HG03280 (cell line): Measurements from ENCODE around the gene NFATC2.

Experiments used
- ATAC-seq: cut with Tn5 transposase; IDR thresholded peaks from one replicate; pipeline ENCODE4 v1.9.1; 2021; ENCODE audit warnings: mild to moderate bottlenecking, moderate library complexity; ENCODE audit not compliant: unreplicated experiment

The NFATC2 gene

DNA sequence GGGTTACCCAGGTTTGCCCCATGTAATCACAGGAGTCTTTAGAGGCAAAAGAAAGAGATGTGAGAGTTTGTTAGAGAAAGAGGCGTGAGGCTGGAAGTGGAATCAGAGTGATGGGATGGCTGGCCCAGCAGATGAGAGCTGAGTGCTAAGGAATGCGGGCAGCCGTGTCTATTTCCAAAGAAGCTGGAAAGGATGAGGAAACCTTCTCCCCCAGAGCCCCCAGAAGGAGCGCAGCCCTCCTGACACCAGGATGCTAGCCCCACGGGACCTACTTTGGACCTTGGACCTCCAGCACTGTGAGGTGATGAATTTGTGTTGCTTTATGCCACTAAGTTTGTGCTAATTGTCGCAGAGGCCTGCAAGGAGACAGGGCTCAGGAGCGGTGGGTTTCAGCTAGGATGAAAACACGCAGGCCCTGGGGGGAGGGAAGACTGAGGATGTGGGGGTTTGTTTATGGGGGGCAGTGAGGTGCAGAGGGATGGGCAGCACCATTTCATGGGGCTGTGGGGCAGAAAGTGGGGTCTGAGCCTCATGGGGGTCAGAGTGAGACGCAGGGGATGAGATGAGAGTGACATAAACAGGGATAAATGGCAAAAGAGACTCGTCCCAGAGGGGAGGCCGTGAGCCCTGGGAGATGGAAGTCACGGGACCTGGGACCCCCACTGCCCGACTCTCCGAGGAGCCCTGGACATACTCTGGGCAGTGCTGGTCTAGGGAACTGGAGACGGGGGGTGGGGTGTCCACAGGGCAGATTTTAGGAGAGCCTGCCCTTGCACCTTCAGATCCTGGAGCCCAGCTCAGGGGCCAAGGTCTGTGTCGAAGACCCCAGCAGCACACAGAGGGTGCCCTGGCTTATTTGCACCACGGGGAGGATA is 160.2 kb downstream of the NFATC2 start:
- no peak for ATAC-seq

DNA sequence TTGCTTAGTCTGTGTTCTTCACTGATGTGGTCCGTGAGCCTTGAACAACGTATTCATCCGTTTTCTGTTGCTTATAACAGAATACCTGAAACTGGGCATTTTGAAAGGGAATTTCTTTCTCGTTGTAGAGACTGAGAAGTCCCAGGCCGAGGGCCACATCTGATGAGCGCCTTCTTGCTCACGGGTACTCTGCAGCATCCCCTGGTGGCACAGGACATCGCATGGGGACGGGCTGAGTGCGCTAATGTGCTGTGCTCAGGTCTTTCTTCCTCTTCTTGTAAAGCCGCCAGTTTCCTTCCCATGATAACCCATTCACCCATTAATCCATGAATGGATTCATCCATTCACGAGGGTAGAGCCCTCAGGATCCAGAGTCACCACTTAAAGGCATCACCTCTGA is 161.0 kb downstream of the NFATC2 start:
- ATAC-seq = no peak

DNA sequence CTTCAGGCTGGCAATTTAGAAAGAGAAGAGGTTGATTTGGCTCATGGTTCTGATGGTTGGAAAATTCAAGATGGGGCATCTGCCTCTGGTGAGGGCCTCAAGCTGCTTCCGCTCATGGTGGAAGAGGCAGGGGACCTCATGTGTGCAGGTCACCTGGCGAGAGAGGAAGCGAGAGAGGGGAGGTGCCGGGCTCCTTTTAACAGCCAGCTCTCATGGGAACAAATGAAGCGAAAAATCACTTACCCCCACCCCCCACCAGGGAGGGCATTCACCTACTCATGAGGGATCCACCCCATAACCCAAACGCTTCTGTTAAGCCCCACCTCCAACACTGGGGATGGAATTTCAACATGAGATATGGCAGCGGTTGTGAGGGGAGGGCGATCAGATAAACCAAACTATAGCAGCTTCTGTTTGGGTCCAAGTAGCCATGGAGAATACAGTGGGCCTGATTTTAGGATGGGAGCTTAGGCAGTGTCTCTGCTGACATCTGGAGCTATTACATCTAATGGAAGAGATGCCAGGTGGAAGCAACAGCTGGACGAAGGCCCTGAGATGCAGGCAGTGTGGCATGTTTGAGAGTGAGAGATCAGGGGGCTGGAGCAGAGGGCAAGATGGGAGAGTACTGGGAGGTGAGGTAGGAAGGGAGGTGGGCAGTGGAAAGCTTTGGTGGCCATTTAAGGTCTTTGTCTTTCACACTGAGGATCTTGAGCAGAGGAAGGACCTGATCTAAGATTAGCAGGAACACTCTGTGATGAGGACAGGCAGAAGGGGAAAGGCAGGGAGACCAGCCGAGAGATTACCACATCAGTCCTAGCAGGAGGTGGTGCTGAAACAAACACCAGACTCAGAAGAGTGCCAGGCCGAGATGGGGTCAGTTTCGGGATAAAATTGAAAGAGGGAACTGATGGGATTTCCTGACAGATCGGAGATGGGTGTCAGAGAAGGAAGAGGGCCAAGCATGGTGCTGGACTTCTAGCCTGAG is 161.8 kb downstream of the NFATC2 start:
- no peak for ATAC-seq

DNA sequence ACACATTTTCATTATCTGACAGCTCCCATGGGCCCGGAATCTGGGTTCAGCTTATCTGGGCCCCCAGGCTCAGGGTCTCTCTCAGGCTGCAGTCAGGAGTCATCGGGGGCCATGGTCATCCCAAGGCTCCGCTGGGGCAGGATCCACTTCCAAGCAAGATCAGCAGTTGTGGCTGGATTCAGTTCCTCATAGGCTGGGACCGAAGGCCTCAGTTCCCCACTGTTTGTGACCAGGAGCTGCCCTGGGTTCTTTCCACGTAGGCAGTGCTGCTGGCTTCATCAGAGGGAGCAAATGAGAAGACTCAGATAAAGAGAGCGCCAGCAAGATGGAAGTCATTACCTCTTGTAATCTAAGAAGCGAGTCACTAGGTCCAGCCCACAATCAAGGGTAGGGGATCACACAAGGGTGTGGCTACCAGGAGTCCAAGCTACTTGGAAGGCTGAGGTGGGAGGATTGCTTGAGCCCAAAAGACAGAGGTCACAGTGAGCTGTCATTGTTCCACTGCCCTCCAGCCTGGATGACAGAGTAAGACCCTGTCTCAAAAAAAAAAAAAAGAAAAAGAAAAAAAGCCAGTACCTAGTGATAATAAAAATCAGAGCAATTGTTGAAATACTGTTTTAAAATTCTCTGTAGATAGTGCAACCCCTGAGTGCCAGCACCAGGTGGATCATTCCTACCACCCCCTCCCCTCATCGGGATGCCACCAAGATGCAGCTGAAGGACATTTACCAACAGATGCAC is 162.7 kb downstream of the NFATC2 start:
- no peak for ATAC-seq

DNA sequence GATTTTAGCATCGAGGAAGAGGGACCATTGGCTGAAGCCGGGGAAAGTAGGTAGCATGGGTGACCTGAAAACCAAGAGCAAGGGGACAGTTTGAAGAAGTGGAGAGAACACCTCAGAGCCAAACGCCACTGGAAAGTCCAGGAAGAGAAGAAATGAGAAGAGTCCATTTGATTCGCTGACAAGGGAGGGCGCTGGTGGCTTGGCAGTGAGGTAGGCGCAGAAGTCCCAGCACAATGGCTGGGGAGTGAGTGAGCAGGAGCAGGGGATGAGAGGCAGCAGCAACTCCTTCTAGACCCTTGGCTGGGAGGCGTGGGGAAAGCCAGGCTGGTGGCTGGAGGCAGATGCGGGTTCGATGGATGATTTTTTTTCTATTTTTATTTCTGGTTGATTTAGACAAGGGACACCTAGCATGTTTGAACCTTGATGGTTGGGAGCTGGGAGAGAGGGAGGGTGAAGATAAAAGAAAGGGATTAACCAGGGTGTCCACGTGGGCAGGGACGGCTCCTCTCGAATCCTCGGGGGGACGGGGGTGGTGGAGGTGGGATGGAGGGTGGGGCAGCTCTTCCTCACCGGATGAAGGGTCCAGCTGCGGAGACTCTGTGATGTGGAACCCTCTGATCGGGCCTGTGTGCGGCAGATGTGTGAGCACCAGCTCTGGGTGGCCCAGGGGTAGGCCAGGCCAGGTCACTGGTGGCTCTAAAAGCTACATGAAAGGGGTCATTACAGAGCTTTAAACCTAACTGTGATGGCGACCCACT is 164.2 kb downstream of the NFATC2 start:
- ATAC-seq = no peak

DNA sequence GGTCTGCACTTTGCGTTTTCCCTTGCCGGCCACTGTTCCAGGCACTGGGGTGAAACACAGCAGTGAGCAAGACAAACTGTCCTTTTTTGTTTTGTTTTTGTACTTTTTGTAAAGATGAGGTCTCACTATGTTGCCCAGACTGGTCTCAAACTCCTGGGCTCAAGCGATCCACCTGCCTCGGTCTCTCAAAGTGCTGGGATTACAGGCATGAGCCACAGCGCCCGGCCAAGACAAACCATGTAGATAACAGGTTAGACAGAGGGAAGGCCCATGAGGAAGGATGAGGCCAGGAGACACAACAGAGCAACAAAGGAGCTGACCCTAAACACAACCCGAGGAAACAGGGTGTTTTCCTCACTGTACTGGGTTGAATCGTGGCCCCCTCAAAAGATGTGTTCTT is 165.4 kb downstream of the NFATC2 start:
- ATAC-seq = no peak

DNA sequence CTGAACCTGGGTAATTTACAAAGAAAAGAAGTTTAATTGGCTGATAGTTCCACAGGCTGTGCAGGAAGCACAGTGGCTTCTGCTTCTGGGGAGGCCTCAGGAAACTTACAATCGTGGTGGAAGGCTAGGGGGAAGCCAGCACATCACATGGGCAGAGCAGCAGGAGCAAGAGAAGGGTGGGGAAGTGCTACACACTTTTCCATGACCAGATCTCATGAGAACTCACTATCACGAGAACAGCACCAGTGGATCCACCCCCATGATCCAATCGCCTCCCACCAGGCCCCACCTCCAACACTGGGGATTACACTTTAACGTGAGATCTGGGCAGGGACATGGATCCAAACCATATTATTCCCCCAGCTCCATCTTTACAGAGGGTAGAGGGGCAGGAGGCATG is 166.4 kb downstream of the NFATC2 start:
- ATAC-seq = no peak

DNA sequence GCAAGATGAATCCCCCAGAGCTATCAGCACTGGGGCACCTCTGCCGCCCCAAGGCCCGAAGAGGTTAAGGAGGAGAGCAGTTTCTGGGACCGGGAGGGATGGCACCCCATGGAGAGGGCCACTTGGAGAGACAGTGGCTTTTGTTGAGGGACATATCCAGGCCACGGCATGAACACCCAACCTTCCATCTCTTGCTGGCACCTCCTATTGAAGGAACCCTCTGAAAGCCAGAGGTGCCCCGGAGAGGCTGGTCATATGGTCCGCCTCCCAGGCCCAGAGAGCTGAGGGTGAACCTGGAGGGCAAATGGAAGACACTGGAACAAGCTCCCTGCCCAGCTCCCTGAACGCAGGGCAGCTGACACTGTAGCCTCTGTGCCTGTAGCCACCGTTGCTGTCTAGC is 167.0 kb downstream of the NFATC2 start:
- no peak for ATAC-seq

DNA sequence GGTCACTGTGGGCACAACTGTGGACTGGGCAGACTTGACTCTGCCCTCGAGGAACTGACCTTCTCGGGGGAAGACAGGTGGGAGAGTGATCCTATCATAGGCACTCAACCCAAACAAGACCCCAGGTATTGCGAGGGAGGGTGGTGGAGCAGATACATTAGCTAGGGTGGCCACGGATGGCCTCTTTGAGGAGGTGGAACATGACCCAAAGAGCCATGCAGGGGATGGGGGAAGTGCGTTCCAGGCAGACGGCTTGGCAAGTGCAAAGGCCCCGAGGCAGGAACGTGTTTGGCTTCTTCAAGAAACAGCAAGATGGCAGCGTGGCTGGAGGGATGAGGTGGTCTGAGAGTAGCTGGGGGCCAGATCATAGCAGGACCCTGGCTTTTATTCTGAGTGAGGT is 167.6 kb downstream of the NFATC2 start:
- no peak for ATAC-seq

DNA sequence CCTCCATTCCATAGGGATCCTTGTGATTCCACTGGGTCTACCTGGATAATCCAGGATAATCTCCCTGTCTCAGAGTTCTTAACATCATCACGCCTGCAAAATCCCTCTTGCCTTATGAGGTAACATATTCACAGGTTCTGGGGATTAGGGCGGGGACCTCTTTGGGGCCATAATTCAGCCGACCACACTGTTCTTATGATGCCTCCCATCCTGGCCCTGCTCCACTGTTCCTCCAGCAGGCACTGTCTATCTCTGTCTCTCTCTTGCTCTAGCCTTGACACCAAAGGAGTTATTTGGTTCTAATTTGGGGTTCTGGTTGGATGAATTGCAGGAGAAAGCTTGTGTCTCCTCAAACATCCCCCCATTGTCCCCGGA is 168.1 kb downstream of the NFATC2 start:
- ATAC-seq = no peak

DNA sequence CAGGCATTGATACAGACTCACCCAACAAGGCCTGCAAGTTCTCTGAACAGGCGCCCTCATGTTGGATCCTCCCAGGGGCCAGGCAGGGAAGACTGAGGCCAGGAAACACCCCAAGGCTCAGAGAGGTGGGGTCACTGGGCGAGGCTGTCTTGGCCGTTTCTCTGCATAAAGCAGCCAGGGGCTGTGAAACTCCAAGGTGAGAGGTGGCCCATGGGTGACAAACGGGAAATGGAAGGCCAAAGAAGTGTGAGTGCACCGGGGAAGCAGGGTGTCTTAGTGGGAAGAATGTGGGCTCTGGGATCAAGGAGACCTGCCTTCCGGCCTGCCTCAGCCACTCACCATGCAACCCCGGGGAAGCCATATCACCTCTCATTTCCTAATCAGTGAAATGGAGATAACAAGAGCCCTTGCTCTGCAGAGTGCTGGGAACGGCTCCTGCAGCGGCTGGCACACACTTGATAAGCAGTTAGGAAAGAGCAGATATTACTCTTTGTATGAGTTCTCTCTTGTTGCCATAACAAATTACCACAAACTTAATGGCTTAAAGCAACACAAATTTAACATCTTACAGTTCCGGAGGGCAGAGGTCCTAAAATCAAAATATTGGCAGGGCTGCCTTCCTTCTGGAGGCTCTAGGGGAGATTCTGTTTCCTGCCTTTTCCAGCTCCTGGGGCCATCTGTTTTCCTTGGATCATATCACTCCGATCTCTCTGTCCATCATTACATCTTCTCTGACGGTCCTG is 168.6 kb downstream of the NFATC2 start:
- no peak for ATAC-seq

DNA sequence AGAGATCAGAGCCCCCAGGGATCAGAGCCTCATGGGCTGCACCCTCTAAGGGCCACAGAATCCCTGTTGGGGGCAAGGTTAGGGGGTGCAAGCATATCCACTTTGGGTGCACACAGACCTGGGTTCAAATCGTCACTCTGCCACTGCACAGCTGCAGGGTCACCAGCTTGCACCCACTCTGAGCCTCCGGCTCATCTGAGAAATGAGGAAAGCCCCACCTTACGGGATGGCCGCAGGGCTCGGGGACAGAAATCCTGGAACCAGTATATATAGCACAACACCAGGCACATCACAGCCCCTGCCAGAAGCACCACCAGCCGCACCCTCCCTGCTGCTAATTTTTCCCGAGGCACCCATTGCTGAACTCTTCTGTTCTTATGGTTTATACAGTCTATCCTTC is 169.6 kb downstream of the NFATC2 start:
- ATAC-seq = no peak

DNA sequence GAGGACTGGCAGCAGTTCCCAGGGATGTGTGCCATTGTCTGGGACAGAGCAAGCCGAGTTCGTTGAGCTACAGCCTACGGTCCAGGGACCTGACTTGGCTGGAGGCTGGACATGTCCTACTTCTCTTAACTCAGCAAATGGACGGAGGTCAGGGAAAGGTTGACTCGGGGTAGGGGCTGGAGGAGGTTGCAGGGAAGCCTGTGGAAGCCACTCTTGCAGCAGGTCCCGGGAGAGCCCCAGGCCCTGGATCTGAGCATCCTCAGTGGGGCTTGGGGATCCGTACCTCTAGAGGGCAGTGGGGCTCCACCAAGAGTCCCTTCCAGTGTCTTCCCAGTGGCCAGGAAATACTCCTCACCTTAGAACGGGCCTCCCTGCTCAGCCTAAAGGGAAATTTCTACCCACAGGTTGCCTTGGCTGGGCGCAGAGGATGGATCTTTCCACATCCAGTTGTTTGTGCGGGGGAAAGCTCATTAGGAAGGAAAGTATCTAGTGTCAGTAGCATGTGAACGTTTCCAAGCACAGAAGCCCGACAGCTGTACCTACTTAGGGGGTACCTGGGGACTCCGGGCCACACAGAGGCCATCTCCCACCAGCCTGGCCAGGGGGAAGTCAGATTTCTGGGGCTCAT is 170.2 kb downstream of the NFATC2 start:
- no peak for ATAC-seq

DNA sequence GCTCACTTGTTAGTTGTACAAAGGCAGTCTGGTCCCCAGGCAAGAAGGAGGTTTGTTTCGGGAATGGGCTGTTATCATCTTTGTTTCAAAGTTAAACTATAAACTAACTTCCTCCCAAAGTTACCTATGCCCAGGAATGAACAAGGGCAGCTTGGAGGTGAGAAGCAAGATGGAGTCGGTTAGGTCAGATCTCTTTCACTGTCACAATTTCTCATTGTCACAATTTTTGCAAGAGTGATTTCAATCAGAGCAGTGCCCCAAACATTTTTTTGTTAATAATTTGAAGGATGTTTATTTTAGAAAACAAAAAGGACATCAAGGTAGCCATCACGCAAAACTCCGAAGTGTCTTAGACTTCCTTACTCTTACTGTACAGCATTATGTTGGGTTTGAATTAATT is 170.8 kb downstream of the NFATC2 start:
- ATAC-seq = no peak

DNA sequence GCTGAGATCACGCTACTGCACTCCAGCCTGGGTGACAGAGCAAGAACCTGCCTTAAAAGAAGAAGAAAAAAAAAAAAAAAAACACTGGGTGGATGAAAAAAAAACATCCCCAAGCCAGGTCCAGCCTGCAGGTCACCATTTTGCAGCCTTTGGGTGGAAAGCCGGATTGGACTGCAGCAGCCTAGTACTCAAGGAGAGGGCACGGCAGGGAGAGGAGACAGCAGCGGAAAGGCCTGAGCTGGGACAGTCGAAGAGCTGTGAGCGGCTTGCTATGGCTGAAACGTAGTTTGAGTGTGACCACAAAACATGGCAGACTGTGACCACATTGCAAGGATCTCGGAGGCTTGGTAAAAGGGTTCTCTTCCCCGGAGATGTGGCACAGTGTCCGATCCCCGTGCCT is 173.0 kb downstream of the NFATC2 start:
- ATAC-seq = no peak

DNA sequence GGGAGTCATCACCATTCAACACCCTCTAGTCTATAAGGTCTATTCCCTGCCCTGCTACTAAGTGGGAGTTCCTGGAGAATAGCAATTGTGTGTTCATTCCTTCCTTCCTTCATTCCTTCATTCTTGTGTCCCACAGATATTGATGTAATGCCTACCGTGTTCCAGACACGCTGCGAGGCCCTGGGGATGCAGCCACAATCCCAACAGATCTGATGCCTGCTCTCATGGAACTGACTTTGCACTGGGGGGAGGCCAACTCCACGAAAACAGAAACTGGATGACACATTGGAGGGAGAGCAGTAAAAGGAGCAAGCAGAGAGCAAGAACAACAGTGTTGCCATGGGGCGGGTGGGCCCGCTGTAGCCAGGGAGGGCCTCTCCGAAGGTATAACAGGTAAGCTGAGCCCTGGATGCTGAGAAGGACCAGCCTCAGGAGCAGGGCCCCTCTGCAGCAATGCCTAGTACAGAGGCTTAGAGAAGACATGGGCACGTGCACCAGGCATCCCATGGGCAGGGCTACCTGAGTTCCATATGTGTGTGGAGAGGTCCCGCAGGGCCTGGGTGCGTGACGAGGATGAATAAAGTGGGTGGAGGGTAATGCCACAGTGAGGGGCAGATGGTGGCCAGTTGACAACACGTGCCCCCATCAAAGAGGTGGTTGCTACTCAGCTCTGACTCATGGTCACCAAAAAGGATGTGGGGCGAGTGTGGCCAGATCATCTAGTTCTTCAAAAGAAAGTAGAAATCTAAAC is 173.9 kb downstream of the NFATC2 start:
- no peak for ATAC-seq

DNA sequence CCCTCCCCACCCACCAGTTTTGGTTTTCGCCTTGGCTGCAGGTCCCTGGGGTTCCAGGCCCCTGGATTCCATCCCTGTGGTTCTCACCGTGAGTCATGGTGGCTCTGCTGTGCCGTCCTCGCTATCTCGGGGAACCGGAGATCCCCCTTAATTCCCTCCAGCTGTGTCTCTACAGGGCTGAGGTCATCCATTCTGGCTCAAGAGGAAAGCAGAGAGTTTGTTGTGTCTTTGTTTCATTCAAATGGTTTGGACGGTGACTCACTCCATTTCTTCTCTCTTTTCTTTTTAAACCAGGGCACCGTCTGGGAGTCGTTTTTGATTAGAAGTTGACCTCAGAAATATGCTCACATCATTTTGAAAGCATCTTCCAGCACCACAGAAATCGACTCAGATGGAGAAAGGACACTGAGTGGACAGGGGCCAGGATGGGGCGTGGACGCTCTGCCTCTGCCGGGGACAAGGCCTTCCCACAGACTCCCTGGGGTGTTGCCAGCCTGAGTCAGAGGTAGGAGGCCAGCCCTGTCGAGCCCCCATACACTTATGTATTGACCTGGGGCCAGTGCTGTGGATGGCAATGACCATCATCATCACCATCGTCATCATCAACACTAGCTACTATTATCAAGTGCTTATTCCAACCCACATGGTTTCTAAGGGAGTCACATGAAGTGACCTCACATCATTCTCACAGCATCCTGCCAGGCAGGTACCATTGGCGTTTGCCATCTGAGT is 176.2 kb downstream of the NFATC2 start:
- ATAC-seq = no peak

DNA sequence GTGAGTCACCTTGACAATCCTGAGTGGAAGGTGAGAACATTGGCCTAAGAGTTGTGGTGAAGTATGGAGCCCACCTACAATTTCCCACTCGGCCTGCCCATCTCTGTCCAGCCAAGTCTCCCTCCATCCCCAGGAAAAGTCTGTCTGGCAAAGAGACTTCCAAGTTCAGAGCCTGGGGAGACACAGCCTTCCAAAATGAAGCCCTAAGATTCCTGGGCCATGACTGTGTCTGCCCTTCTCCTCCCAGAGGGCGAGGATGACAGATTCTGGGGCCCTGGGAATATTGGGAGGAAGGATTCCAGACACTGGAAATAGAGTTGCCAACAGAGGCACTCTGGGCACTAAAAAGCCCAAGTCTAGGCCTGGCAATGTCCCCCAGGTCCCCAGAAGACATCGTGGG is 176.8 kb downstream of the NFATC2 start:
- ATAC-seq = no peak
